Stimulated activated CD4-positive, alpha-beta T cell treated with anti-CD3 and anti-CD28 coated beads, TNF-alpha, amount 100 ng/mL, for 48 hours (primary cell): Measurements from ENCODE around the gene SLBP.

Experiments
- DNase-seq, 3 donors: peaks; one replicate each; pipeline ENCODE4 v3.0.0-alpha.2; 2020; ENCODE audit warnings: low read depth in 3 of 3

Gene SLBP

GRCh38 chr4:1712216-1713002 is at the start of gene SLBP:
SLBP (minus strand) TSS chr4:1712319; CDS start chr4:1712188, 131 bp downstream.
- peak; percentile 98 to 99 (median 99) for DNase-seq

DNA sequence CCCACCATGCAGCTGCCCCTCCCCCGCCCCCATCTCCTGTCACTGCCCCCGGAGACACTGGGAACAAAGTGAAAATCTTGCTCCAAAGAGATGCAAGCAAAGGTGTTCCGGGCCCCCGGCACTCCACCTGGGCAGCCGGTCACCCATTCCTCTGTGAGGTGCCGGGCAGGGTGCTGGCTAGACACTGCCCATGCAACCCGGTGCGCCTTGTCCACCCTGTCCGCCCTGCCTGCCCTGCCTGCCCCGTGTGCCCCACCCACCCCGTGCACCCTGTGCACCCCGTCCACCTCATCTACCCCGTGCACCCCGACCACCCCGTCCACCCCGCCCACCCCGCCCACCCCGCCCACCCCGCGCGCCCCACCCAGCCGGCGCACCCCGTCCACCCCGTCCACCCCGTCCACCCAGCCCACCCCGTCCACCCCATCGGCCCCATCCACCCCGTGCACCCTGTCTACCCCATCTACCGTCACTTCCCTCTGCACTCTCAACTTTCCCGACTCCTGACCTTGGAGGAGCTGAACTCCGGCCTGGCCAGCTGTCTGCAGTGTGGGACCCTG is 49.1 kb upstream of the SLBP start:
- no peak for DNase-seq

GRCh38 chr4:1760521-1761071 is 48.5 kb upstream of the SLBP start:
- DNase-seq, result no peak

DNA sequence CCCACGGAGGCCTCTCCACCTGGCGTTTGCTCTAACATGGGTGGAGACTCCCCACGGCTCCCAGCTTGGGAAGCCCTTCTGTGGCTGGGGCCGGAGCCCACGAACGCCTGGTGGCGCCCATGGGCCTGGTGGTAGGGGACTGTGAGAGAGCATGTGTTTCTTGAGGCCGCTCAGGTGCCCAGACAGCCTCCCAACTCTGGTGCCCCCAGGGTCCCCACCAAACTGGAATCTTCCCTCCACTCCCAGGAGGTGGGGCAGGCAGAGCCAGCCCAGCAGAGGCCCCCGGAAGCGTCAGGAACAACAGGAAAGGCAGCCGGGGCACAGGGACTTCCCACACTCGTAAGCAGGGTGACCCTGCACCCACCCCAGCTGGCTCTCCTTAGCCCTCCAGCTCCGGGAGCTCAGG is 47.7 kb upstream of the SLBP start:
- DNase-seq, result no peak

GRCh38 chr4:1759170-1759817 is 47.2 kb upstream of the SLBP start:
- DNase-seq, result no peak

DNA sequence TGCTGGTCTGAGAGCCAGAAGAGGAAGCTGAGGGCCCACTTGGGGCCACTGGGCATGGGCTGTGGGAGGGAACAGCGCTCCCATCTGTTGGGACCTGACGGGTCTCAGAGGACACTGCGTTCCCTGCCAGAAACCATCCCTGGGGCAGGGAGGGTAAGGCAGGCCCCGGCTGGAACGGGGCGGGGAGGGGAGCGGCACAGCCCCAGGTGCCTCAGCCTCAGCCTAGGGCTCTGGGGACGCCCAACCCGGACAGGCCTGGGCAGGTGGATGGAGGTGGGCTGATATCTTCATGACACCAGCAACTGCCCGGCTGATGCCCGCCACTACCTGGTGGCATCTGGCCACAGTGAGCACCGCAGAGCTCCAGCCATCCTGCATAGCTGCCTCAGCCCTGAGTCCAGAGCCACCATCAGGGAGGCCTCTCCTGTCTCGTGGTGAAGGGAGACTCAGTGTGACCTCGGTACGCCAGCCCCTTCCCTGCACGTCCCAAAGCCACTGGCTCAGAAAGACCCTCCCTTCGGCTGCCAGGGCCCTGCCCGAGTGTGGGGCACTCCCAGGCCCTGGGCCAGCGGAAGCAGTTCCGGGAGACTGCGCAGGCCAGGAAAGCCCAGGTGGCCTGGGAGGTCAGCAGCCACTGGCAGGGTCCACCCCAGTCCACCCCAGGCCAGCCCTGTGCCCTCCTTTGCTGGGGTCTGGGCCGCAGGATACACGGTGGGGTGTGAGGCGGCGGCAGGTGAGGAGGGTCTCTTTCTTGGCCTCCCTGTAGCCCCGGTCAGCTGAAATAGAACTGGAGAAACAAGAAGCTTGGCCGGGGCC is 46.4 kb upstream of the SLBP start:
- no peak for DNase-seq

DNA sequence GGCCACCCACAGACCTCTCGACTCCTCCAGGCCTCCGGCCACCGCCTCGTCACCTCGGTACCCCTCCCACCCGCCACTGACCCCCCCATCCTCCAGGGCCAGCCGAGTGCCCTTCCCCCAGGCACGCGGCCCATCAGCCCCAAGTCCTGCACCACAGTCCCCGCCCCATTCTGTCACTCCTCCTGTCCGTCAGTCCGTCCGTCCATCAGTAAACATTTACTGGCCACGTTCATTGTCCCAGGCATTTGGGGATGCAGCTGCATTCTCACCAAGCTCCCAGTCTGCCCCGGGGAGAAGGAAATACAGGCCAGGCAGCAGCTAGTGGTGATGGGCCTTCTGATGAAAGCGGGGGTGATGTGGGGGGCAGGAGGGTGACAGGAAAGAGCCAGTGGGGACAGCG is 45.7 kb upstream of the SLBP start:
- DNase-seq, result no peak

DNA sequence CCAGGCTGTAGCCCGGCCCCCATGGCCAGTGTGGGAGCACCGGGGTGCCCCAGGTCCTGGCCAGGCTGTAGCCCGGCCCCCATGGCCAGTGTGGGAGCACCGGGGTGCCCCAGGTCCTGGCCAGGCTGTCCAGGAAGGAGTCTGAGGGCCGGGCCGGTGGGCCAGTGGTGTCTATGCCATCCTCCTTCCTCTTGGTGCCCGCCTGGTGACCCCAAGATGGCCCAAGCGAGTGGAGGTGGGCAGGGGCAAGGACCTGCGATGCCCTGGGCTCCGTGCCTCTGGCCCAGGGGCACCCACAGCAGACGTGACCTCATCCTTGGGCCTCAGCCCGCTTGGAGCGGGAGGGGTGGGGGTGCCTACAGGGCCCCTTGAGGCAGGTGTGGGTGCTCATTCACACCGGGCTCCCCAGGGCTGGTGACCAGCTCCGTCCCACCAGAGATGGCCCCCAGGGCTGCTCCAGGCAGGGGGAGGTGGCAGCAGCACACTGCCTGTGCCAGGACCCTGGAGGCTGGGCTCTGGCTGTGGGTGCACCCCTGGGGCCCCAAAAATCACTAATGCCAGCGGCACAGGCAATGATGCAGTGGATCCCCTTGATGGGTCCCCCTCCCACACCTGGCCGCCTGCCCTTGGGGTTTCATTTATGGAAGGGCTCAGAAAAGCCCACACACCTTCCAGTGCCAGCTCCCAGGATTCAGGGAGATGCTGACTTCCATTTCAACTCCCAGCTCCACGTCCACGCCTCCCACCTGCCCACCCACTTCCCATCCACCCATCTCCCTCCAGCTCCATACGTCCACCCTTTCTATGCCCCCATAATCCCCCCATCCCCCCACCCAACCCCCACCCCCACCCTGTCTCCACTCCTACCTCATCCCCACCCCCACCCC is 45.0 kb upstream of the SLBP start:
- no peak for DNase-seq

GRCh38 chr4:1756079-1756478 is 44.0 kb upstream of the SLBP start:
- no peak for DNase-seq

- DNase-seq, result no peak
Observed at GRCh38 chr4:1755297-1755696, 43.2 kb upstream of the SLBP start.

DNA sequence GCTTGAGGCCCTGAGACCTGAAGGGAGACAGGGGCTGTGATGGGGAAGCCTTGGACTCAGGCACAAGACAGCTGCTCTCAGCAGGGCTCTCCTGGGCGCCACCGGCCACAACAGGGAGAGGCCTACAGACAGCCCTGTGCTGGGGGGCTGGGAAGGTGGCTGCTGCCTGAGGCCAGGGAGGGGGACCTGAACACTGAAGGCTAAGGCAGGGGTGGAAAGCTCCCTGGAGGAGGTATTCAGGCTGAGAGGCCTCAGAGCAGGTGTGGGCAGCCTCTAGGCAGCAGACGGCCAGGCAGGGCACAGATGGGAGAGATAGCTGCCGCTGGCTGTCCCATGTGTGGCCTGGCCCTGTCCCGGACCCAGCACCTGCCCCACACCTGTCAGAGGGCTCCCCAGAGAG is 42.2 kb upstream of the SLBP start:
- no peak for DNase-seq

GRCh38 chr4:1753697-1754311 is 41.7 kb upstream of the SLBP start:
- DNase-seq, result no peak

- DNase-seq, result no peak
Observed at GRCh38 chr4:1753294-1753696, 41.2 kb upstream of the SLBP start.

GRCh38 chr4:1752284-1753041 is 40.3 kb upstream of the SLBP start:
- no peak for DNase-seq

DNA sequence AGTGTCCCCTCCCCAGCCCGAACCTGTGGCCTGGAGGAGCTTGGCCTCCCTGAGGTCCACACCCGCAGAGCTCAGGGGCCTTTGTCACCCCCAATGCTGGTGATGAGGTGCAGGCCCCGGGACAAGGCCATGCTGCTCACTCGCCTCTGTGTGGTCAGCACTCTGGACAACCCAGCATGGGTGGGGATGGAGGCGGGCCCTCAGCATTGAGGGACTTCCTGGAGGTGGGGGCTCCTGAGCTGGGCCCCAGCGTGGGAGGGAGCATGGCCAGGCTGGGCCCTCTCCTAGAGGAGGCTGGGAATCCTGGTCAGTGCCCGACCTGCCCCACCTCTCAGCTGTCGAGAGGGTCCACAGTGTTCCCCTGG is 39.8 kb upstream of the SLBP start:
- DNase-seq, result no peak

DNA sequence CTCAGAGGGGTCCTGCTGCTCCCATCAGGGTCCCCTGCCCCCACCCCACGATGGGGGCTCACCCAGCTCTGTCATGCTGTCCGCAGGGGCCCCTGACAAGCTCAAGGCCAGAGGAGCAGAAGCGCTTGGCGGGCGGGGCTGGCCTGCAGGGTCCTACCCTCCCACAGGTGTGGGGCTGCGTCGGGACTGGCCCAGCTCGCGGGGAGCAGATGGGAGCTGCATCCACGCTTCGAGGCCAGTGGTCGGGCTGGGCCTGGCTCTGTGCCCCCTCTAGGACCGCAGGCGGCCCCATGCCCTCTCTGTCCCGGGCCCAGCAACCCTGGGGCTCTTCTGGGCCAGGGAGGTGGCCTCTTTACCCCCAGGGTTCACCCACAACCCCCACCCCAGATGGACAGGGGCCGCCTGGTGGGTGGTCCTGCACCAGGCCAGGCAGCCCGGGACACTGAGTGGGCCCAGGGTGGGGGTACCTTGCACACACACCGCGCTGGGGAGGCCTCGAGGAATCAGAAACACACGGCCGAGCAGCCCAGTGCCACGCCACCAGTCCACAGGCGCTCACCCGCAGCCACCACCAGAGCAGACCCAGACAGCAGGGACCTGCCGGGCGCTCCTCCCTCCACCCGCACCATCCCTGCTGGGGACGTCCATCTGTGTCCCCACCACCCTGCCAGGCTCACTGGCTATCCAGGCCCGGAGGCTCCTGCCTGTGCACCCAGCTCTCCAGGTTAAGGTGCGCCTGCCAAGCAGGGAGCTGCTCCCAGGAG is 39.2 kb upstream of the SLBP start:
- DNase-seq, result no peak

DNA sequence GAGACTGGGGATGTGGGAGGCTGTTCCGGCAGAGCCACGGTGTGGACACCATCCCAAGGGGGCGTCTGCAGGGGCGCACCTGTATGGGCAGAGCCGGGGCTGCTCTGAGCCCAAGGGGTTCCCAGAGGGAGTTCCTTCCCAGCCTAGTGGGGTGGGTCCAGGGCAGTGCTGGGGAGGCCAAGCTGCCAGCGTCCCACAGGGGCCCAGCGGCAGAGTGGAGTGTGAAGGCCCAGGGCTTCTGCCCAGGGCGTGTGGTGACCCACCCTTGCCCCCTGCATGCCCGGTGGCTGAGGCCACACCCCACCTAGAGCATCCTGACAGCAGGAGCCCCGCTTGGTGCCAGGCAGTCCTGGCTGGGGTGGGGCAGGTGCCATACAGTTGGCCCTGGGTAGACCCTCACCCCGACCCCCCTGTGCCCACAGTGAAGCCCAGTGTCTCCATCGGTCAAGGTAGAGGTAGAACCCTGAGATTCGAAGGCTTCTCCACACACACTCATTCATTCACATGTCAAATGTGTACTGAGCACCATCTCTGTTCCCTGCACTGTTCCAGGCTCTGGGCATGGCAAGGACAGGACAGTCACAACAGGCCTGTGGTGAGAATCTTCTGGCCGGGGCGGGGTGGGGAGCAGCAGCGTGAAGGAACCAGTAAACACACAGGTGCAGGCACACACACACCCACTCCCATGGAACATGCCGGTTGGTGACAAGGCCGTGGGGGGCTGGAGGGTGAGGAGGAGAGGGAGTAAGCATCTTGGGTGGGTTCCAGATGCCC is 38.4 kb upstream of the SLBP start:
- DNase-seq, result no peak

DNA sequence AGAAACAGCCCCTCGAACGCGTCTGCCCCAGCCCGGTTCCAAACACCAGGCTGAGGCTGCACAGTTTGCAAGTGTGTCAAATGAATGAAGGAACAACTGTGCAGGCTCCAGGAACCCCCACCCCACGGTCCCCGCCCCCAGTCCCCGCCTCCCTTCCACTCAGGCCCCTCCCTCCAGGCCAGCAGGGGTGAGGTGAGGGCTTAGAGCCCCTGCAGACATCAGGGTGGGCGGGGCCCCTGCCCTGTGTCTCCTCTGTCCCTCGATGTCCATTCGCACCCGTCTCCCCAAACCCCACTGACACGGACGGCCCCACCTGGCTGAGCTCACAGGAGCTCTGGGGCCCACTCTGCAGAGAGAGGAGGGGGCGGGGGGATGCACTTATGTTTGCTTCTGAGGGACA is 37.7 kb upstream of the SLBP start:
- no peak for DNase-seq
